Measurements from ENCODE around the gene TMEM225B.

Gene TMEM225B

DNA sequence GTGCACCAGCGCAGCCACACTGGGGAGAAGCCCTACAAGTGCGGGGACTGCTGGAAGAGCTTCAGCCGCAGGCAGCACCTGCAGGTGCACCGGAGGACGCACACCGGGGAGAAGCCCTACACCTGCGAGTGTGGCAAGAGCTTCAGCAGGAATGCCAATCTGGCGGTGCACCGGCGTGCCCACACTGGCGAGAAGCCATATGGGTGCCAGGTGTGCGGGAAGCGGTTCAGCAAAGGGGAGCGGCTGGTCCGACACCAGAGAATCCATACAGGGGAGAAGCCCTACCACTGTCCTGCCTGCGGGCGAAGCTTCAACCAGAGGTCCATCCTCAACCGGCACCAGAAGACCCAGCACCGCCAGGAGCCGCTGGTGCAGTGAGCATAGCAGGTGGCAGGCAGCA is 31.6 kb downstream of the TMEM225B start:
- ATAC-seq = no peak
- no peak for TF ChIP-seq ZFP30 (CRISPR knock-in tag; IDR thresholded peaks at IDR 0.05)
- TF ChIP-seq ZNF70 (CRISPR knock-in tag; IDR thresholded peaks at IDR 0.05) = no peak
- TF ChIP-seq CSDC2 (CRISPR knock-in tag; IDR thresholded peaks at IDR 0.05) = no peak
- no peak for TF ChIP-seq ESRRG (CRISPR knock-in tag; IDR thresholded peaks at IDR 0.05)
- no peak for TF ChIP-seq ZNF8 (CRISPR knock-in tag; IDR thresholded peaks at IDR 0.05)
- TF ChIP-seq, protein P1, sequence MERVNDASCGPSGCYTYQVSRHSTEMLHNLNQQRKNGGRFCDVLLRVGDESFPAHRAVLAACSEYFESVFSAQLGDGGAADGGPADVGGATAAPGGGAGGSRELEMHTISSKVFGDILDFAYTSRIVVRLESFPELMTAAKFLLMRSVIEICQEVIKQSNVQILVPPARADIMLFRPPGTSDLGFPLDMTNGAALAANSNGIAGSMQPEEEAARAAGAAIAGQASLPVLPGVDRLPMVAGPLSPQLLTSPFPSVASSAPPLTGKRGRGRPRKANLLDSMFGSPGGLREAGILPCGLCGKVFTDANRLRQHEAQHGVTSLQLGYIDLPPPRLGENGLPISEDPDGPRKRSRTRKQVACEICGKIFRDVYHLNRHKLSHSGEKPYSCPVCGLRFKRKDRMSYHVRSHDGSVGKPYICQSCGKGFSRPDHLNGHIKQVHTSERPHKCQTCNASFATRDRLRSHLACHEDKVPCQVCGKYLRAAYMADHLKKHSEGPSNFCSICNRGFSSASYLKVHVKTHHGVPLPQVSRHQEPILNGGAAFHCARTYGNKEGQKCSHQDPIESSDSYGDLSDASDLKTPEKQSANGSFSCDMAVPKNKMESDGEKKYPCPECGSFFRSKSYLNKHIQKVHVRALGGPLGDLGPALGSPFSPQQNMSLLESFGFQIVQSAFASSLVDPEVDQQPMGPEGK (CRISPR knock-in tag; IDR thresholded peaks at IDR 0.05; ENCODE audit: borderline replicate concordance) = no peak
- TF ChIP-seq, protein P2, sequence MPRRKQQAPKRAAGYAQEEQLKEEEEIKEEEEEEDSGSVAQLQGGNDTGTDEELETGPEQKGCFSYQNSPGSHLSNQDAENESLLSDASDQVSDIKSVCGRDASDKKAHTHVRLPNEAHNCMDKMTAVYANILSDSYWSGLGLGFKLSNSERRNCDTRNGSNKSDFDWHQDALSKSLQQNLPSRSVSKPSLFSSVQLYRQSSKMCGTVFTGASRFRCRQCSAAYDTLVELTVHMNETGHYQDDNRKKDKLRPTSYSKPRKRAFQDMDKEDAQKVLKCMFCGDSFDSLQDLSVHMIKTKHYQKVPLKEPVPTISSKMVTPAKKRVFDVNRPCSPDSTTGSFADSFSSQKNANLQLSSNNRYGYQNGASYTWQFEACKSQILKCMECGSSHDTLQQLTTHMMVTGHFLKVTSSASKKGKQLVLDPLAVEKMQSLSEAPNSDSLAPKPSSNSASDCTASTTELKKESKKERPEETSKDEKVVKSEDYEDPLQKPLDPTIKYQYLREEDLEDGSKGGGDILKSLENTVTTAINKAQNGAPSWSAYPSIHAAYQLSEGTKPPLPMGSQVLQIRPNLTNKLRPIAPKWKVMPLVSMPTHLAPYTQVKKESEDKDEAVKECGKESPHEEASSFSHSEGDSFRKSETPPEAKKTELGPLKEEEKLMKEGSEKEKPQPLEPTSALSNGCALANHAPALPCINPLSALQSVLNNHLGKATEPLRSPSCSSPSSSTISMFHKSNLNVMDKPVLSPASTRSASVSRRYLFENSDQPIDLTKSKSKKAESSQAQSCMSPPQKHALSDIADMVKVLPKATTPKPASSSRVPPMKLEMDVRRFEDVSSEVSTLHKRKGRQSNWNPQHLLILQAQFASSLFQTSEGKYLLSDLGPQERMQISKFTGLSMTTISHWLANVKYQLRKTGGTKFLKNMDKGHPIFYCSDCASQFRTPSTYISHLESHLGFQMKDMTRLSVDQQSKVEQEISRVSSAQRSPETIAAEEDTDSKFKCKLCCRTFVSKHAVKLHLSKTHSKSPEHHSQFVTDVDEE (CRISPR knock-in tag; IDR thresholded peaks at IDR 0.05) = no peak
- no peak for TF ChIP-seq ZFP3 (CRISPR knock-in tag; IDR thresholded peaks at IDR 0.05)
- TF ChIP-seq OSR1 (CRISPR knock-in tag; IDR thresholded peaks at IDR 0.05) = no peak
- TF ChIP-seq BACH2 (CRISPR knock-in tag; IDR thresholded peaks at IDR 0.05; ENCODE audit: borderline replicate concordance) = no peak
- no peak for TF ChIP-seq TOX (CRISPR knock-in tag; IDR thresholded peaks at IDR 0.05; ENCODE audit: borderline replicate concordance)
- no peak for TF ChIP-seq ZNF565 (CRISPR knock-in tag; conservative IDR thresholded peaks at IDR 0.05; ENCODE audit: low read depth)
- TF ChIP-seq, protein P3, sequence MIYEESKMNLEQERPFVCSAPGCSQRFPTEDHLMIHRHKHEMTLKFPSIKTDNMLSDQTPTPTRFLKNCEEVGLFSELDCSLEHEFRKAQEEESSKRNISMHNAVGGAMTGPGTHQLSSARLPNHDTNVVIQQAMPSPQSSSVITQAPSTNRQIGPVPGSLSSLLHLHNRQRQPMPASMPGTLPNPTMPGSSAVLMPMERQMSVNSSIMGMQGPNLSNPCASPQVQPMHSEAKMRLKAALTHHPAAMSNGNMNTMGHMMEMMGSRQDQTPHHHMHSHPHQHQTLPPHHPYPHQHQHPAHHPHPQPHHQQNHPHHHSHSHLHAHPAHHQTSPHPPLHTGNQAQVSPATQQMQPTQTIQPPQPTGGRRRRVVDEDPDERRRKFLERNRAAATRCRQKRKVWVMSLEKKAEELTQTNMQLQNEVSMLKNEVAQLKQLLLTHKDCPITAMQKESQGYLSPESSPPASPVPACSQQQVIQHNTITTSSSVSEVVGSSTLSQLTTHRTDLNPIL (CRISPR knock-in tag; IDR thresholded peaks at IDR 0.05; ENCODE audit: low read depth) = no peak
- TF ChIP-seq, protein P4, sequence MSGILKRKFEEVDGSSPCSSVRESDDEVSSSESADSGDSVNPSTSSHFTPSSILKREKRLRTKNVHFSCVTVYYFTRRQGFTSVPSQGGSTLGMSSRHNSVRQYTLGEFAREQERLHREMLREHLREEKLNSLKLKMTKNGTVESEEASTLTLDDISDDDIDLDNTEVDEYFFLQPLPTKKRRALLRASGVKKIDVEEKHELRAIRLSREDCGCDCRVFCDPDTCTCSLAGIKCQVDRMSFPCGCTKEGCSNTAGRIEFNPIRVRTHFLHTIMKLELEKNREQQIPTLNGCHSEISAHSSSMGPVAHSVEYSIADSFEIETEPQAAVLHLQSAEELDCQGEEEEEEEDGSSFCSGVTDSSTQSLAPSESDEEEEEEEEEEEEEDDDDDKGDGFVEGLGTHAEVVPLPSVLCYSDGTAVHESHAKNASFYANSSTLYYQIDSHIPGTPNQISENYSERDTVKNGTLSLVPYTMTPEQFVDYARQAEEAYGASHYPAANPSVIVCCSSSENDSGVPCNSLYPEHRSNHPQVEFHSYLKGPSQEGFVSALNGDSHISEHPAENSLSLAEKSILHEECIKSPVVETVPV (CRISPR knock-in tag; IDR thresholded peaks at IDR 0.05) = no peak
- no peak for TF ChIP-seq PPARA (CRISPR knock-in tag; IDR thresholded peaks at IDR 0.05; ENCODE audit: borderline replicate concordance)

DNA sequence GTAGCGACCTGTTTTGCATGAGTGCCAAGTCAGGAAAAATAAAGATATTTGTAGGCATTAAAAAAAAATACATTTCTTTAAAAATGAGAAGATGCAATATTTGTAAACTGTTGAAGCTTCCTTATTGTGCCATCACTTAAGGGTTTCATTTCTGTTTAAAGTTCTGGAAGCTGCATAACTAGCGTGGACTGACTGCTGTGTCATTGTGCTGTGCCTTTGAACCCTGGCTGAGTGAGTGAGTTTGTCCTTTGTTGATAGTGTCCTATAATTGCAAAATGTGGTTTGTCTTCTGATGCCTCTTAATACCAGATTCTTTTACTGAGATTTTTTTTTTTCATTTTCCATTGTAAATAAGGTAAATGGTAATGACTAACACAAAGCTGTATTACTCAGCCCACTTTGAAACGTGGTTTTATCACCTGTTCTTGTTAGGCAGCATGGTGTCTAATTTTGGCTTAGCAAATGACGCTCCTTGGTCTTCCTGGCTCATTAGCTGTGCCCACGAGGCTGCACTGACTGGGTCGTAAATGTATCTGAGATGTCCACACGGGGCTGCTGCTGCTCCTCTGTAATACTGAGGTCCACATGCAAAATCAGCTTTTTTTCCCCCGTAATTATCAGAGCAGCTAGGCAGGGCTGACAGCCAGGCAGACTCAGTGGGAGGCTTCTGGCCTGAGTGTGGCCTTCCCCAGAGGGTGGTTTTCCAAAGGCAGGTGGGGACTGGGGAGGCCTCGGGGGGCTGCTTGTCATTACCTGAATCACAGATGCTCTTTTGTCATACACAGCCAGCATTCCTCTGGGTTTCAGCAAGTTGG is 33.4 kb downstream of the TMEM225B start:
- peak; percentile 32 for ATAC-seq
- TF ChIP-seq ISL1 (CRISPR knock-in tag; IDR thresholded peaks at IDR 0.05) = no peak
- TF ChIP-seq ARNTL (CRISPR knock-in tag; IDR thresholded peaks at IDR 0.05; ENCODE audit: borderline replicate concordance, low read depth) = no peak
- TF ChIP-seq, protein P1 (CRISPR knock-in tag; IDR thresholded peaks at IDR 0.05; ENCODE audit: borderline replicate concordance) = no peak
- no peak for TF ChIP-seq TCF4 (CRISPR knock-in tag; IDR thresholded peaks at IDR 0.05; ENCODE audit: borderline replicate concordance)
- TF ChIP-seq, protein P2 (CRISPR knock-in tag; IDR thresholded peaks at IDR 0.05) = no peak
- no peak for TF ChIP-seq ZFP30 (CRISPR knock-in tag; IDR thresholded peaks at IDR 0.05)
- TF ChIP-seq OSR1 (CRISPR knock-in tag; IDR thresholded peaks at IDR 0.05) = no peak
- no peak for TF ChIP-seq ZFP3 (CRISPR knock-in tag; IDR thresholded peaks at IDR 0.05)
- TF ChIP-seq GLIS3 (CRISPR knock-in tag; IDR thresholded peaks at IDR 0.05) = no peak
- TF ChIP-seq ZC3H10 (CRISPR knock-in tag; IDR thresholded peaks at IDR 0.05) = no peak
- TF ChIP-seq, protein P3 (CRISPR knock-in tag; IDR thresholded peaks at IDR 0.05; ENCODE audit: low read depth) = no peak
- no peak for TF ChIP-seq TOX (CRISPR knock-in tag; IDR thresholded peaks at IDR 0.05; ENCODE audit: borderline replicate concordance)
- no peak for TF ChIP-seq SNAI2 (CRISPR knock-in tag; IDR thresholded peaks at IDR 0.05)
- no peak for TF ChIP-seq RARB (CRISPR knock-in tag; IDR thresholded peaks at IDR 0.05)
- TF ChIP-seq ZNF70 (CRISPR knock-in tag; IDR thresholded peaks at IDR 0.05) = no peak
- TF ChIP-seq ZNF565 (CRISPR knock-in tag; conservative IDR thresholded peaks at IDR 0.05; ENCODE audit: low read depth) = no peak
- TF ChIP-seq PPARA (CRISPR knock-in tag; IDR thresholded peaks at IDR 0.05; ENCODE audit: borderline replicate concordance) = no peak
